HS-5 (cell line): ENCODE results near the gene HOXC9.

Experiments
- DNase-seq: peaks from one replicate; pipeline ENCODE4 v3.0.0-alpha.2; 2012; ENCODE audit warnings: low read depth

Gene HOXC9

DNA sequence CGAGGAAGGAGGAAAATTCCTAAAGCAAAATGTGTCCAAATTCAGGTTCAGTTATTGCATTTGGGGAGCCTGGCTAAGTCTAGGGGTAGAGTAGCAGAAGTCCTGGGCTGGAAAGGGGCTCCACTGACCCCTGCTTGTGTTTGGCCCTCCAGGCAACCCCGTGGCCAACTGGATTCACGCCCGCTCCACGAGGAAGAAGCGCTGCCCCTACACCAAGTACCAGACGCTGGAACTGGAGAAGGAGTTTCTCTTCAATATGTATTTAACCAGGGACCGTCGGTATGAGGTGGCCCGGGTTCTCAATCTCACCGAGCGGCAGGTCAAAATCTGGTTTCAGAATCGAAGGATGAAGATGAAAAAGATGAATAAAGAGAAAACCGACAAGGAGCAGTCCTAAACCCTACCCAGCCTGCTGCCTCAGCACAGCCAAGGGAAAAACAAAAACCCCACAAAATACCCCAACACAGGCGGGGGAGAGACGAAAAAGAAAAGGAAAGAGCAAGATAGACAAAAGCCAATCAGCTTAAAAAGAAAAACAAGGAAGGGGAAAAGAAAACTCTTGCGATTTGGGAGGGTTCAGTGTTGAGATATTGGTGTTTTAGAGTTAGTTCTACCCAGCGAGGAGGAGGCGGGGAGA lies 2.4 kb downstream of the HOXC9 start:
- no peak for DNase-seq

DNA sequence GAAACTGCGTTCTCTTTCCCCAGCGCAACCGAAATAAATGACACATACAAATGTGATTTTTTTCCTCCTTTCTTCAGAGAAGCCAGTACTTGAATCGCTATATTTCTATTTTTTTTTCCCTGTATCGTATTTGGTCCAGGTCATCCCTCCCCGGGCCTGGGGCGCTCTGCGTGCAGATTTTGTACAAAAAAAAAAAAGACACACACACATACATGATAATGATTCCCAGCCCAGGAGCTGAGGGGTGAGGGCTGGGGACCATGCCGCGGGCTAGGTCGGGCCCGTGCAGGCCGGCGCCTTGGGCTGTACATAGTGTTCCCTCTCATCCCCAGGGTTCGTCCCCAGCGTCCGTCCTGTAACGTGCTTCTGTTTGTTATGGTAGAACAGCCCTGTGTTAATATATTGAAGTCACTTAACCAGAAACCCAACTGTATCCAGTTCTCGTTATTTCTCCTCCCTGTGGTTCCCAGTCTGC lies 3.0 kb downstream of the HOXC9 start:
- DNase-seq = no peak

DNA sequence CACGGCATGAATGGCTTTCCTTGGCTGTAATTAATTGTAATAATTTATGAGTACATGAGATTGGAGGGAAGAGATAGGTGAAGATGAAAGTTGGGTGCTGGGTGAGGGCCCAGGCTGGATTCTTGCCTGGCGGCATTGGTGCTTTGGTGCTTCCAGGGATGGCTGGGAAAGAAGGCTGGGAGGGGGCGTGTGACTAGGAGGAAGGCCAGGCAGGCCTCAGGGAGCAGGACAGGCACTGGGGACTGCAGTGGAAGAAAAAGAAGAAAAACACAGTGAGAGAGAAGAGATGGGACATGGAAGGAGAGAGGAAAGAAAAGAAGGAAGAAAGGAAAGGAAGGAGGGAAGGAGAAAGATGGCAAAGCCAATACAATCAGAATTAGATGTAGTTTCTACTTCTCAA lies 3.7 kb downstream of the HOXC9 start:
- no peak for DNase-seq

DNA sequence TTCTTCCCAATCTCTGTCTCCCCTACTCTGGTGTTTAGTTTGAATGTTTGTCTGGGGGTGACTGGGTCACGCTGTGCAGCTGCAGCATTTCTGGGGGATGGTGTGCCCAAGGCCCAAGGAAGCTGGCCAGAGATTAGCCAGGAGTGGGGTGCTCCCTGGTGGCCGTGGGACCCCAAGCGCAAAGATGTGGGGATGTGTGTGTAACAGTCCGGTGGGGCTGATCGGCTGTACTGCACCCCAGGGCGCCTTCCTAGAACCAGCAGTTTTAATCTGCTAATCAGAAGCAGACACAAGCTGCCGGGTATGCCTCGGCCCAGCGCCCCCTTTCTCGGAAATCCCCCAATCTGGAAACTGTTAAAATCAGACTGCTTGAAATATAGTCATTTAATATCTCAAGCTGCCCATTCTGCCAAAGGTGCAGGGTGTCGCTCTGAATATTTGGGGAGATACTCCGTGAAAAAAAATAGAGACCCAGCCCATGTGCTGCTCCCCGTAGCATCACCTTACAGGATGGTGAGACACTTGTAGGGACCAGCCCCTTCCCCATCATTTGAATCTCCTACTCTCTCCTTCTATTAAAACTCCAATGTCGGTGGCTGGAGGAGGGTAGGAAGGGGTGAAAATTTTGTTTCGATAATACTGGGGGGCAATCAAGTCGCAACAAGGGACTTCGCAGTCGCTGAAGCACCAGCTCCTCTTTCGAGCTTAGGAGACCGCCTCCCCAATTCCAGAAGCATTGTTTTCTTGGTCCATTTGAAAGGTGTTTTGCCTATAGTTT lies 4.3 kb downstream of the HOXC9 start:
- no peak for DNase-seq

- DNase-seq = no peak
Measured at GRCh38 chr12:54004841-54005530, 5.0 kb downstream of the HOXC9 start.

DNA sequence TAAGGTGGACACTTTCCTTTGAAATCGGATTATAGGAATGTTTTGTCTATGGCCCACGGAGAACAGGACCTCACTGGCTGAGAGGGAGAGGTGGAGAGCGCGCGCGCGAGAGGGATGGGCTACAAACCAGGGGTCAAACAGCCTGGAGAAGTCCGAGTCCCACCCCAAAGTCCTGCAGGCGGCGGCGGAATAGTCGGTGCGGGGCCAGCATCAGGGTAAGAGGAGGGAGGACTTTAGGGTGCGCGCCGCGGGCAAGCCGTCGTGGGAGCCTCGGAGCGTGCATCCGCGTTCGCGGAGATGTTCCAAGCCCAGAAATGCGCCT lies 5.5 kb downstream of the HOXC9 start:
- no peak for DNase-seq

- DNase-seq = peak; percentile 74
Measured at GRCh38 chr12:54005853-54006558, 6.0 kb downstream of the HOXC9 start.

GRCh38 chr12:54006559-54007220 lies 6.7 kb downstream of the HOXC9 start:
- DNase-seq = no peak

DNA sequence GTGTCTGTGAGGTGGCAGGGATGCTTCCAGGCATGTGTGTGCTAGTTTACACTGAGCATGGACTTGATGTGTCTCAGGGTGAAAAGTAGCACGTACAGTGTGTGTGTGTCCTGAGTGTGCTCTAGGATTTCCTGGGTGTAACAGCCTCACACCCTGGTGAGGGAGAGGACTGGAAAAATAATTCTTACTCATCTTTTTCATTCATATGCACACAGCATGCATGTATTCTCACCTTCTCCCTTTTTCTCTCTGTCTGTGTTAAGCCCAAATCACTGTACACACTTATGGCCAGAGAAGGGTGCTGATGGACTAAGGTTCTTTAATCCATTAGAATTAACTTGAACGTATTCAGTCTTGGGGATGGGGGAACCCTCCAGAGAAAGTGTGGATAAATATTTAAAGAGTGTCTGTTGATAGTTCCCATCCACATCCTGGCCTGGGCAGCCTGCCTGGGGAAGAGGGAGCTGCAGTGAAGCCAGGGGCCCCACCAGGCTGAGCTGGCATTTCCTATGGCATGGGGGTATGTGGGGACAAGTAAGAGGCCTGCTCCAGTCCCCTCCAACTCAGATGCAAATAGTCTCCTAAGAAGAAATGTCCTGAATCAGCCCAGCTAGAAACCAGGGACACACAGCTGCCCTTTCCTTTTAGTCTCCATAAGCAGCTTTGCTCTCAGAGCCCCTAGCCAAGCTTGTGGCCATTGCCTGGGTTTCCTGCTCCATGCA lies 7.7 kb downstream of the HOXC9 start:
- no peak for DNase-seq

- no peak for DNase-seq
Measured at GRCh38 chr12:54008260-54008552, 8.2 kb downstream of the HOXC9 start.

DNA sequence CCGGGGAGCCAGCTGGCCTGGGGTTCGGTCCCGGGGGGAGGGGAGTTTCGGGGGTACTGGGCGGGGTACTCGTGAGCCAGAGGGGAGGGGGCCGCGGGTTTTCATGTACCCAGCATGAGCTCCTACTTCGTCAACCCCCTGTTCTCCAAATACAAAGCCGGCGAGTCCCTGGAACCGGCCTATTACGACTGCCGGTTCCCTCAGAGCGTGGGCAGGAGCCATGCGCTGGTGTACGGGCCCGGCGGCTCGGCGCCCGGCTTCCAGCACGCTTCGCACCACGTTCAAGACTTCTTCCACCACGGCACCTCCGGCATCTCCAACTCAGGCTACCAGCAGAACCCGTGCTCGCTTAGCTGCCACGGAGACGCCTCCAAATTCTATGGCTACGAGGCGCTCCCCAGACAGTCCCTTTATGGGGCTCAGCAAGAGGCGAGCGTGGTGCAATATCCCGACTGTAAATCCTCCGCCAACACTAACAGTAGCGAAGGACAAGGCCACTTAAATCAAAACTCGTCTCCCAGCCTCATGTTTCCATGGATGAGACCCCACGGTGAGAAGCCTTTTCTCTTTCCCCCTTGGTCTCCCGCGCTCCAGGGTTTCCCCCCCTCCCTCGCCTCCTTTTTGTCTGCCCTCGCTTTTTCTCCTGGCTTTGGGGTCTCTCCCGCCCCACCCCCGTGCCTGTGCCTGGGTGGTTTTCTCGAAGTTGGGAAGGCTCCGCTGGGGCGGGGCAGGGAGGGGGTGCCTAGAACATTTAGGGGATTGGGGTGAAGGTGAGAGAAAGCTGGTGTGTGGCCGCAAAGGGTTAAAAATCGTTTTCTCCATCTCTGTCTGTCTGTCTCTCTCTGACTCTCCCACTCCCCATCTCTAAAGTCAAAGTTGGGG lies 9.5 kb downstream of the HOXC9 start:
- no peak for DNase-seq

- no peak for DNase-seq
Measured at GRCh38 chr12:54010053-54010971, 10.4 kb downstream of the HOXC9 start.

- no peak for DNase-seq
Measured at GRCh38 chr12:54010972-54011664, 11.2 kb downstream of the HOXC9 start.

DNA sequence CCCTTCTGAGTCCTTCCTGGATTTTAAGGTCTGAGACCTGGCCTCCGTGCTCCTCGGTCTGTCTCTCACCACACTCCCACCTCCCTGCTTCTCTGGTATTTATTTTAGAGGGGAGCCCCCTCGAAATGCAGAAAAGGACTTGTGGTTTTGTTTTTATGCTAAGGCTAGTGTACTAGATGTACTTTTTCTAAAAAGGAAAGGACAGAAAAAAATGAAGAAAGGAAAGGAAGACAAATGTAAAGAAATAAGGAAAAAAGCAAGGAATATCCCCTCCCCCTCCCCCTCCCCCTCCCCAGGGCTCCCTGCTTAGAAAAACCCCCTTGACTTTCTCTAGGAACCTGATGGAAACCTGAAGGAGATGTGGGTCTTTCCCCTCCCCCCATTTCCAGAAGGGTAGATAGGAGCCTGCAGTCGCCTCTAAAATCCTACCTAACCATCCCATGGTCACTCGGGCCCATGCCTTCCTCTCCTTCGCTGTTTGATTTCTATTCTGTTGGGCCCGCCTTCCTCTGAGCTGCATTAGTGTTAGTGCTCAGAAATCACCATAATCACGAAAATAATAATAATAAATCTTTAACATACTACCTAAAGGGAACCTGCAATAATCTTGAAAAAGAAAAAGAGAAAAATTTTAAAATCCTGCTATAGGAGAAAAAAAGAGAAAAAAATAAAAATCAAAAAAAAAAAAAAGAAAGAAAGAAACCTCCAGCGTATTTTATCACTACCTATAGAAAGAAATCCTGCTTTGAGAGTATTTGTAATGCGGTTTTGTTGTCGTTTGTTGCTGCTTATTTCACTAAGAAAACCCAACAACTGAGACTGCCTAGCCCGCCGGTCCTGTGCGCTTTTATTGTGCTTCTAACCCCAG lies 11.9 kb downstream of the HOXC9 start:
- DNase-seq = no peak

GRCh38 chr12:54012631-54013409 lies 12.9 kb downstream of the HOXC9 start:
- DNase-seq = no peak

- DNase-seq = no peak
Measured at GRCh38 chr12:54014377-54015017, 14.5 kb downstream of the HOXC9 start.
